Effector memory CD4-positive, alpha-beta T cell (primary cell): ENCODE data around the gene SPG7.

Experiments used
- DNase-seq, 3 donors: peaks; one replicate each; pipeline ENCODE4 v3.0.0-alpha.2; 2020
- H3K27ac ChIP-seq: 2 replicates; pipeline ENCODE4 v1.7.0; 2013; ENCODE audit warnings: mild to moderate bottlenecking, low read length, moderate library complexity; ENCODE audit not compliant: insufficient read depth, poor library complexity, severe bottlenecking
- H3K27me3 ChIP-seq: replicated peaks from 2 replicates; pipeline ENCODE4 v1.7.0; 2013; ENCODE audit warnings: mild to moderate bottlenecking, low read length; ENCODE audit not compliant: insufficient read depth, control insufficient read depth, poor library complexity, severe bottlenecking
- H3K36me3 ChIP-seq: 2 replicates; pipeline ENCODE4 v1.7.0; 2013; ENCODE audit warnings: mild to moderate bottlenecking, low read length, moderate library complexity; ENCODE audit not compliant: control insufficient read depth, insufficient read depth
- H3K4me1 ChIP-seq: 2 replicates; pipeline ENCODE4 v1.7.0; 2013; ENCODE audit warnings: low read length, mild to moderate bottlenecking; ENCODE audit not compliant: control insufficient read depth, insufficient read depth, poor library complexity, severe bottlenecking
- H3K4me3 ChIP-seq: 2 replicates; pipeline ENCODE4 v1.7.0; 2013; ENCODE audit warnings: low read length, low read depth, mild to moderate bottlenecking; ENCODE audit not compliant: insufficient read depth, poor library complexity, severe bottlenecking
- H3K9me3 ChIP-seq: 2 replicates; pipeline ENCODE4 v1.7.0; 2013; ENCODE audit warnings: mild to moderate bottlenecking, low read length, moderate library complexity; ENCODE audit not compliant: control insufficient read depth

SPG7 gene

GRCh38 chr16:89602952-89603590 lies 94.9 kb downstream of the SPG7 start:
- Histone ChIP-seq H3K4me1 (peaks cover 14% of the 10 kb centered on the region), H3K27me3 (no peaks in the 10 kb centered on the region), H3K4me3 (peak overlapping the region; percentile 5), H3K36me3 (no peaks in the 10 kb centered on the region), H3K27ac (no peak overlapping the region), H3K9me3 (no peaks in the 10 kb centered on the region)
- no peak for DNase-seq

- Histone ChIP-seq H3K4me3 (no peak overlapping the region), H3K36me3 (no peaks in the 10 kb centered on the region), H3K9me3 (no peaks in the 10 kb centered on the region), H3K27ac (no peak overlapping the region), H3K27me3 (no peaks in the 10 kb centered on the region), H3K4me1 (peaks cover 14% of the 10 kb centered on the region)
- no peak for DNase-seq
Measured at GRCh38 chr16:89604764-89605163, 96.6 kb downstream of the SPG7 start.

- Histone ChIP-seq H3K36me3 (no peaks in the 10 kb centered on the region), H3K27ac (no peak overlapping the region), H3K27me3 (no peaks in the 10 kb centered on the region), H3K9me3 (no peaks in the 10 kb centered on the region), H3K4me1 (peaks cover 14% of the 10 kb centered on the region), H3K4me3 (no peak overlapping the region)
- no peak for DNase-seq
Measured at GRCh38 chr16:89605186-89605970, 97.2 kb downstream of the SPG7 start.

GRCh38 chr16:89606006-89606405 lies 97.8 kb downstream of the SPG7 start:
- Histone ChIP-seq H3K4me1 (peaks cover 14% of the 10 kb centered on the region), H3K9me3 (no peaks in the 10 kb centered on the region), H3K27ac (no peak overlapping the region), H3K27me3 (no peaks in the 10 kb centered on the region), H3K4me3 (no peak overlapping the region), H3K36me3 (no peaks in the 10 kb centered on the region)
- no peak for DNase-seq
